Prostate gland (tissue), 2 donors: ENCODE measurements around the gene CCSER2. TPM values are rescaled to one million over a fixed set of nuclear protein-coding genes. Genes with fewer than 3 reads are reported as not detected.

Experiments used
- DNase-seq: peaks from one replicate; pipeline ENCODE4 v3.0.0-alpha.2; 2019; ENCODE audit warnings: low spot score
- H3K27ac ChIP-seq, 2 donors: fragments of 200-600 bp; sonication (generic); 2 replicates each; pipeline ENCODE4 v1.5.1; 2017 to 2019
- H3K27me3 ChIP-seq: fragments of 200-600 bp; sonication (generic); replicated peaks from 2 replicates; pipeline ENCODE4 v1.5.1; 2019; ENCODE audit not compliant: insufficient read depth
- H3K36me3 ChIP-seq, 2 donors: fragments of 200-600 bp; sonication (generic); 1 replicate in 1 of 2; 2 replicates in 1 of 2; pipeline versions ENCODE4 v1.5.1 to v1.8.1; 2017 to 2019
- H3K4me1 ChIP-seq: fragments of 200-600 bp; sonication (generic); replicated peaks from 2 replicates; pipeline ENCODE4 v1.5.1; 2019
- H3K4me3 ChIP-seq, 2 donors: fragments of 200-600 bp; sonication (generic); 2 replicates each; pipeline ENCODE4 v1.5.1; 2017 to 2019
- H3K9me3 ChIP-seq: fragments of 200-600 bp; sonication (generic); 2 replicates; pipeline ENCODE4 v1.5.1; 2017
- CTCF ChIP-seq, 4 experiments: fragments of 200-600 bp in 2 of 4; fragments of 450-650 bp in 2 of 4; sonication (generic) in 2 of 4; IDR thresholded peaks; 1 replicate in 3 of 4; 2 replicates in 1 of 4; pipeline ENCODE4 v1.5.1; 2016 to 2019; ENCODE audit warnings: antibody characterized with exemption in 4 of 4, mild to moderate bottlenecking in 2 of 4, moderate library complexity in 2 of 4
- POLR2A ChIP-seq: fragments of 450-650 bp; IDR thresholded peaks from one replicate; pipeline ENCODE4 v1.6.1; 2016; ENCODE audit warnings: antibody characterized with exemption, mild to moderate bottlenecking
- POLR2AphosphoS5 ChIP-seq: sonication (generic); formaldehyde crosslinking; IDR thresholded peaks from one replicate; pipeline ENCODE4 v1.6.1; 2017; ENCODE audit warnings: antibody characterized with exemption
- WGBS: methylation state at CpG from one replicate; pipeline ENCODE4 v1.1.5; 2018; 5-methylcytosine and 5-hydroxymethylcytosine counted together
- intact Hi-C: fragments of 100-400 bp; cut with DNase I; formaldehyde crosslinking; loops from one replicate; pipeline ENCODE4 v1.14.2; 2022
- total RNA-seq, 2 donors: library from RNA; depleted of rRNA; stranded (reverse); fragments of >200 nt; gene quantifications; one replicate each; pipeline ENCODE4 v1.1.0, GENCODE V29; 2016

The CCSER2 gene
- total RNA-seq, 2 donors from 2014 or later, result 30.4 to 53.6 TPM

- H3K4me1 ChIP-seq, result no peaks in the 10 kb centered on the region
- H3K4me3 ChIP-seq, result no peak overlapping the region
- intact Hi-C loops, result no loop called here
- TF ChIP-seq CTCF (IDR thresholded peaks at IDR 0.05), result no peak
- TF ChIP-seq POLR2A, result no peak
- no peak for TF ChIP-seq POLR2AphosphoS5
- DNase-seq, result no peak
- H3K27me3 ChIP-seq, result no peaks in the 10 kb centered on the region
- H3K9me3 ChIP-seq, result no peaks in the 10 kb centered on the region
- WGBS, result 84% methylated on average over 4 of the region's 4 CpGs
- no peak overlapping the region for H3K27ac ChIP-seq
- no peaks in the 10 kb centered on the region for H3K36me3 ChIP-seq
Observed at GRCh38 chr10:84390364-84390763, 62.0 kb downstream of the CCSER2 start.

- no peaks in the 10 kb centered on the region for H3K9me3 ChIP-seq
- whole genome bisulfite sequencing, result 45% methylated on average over 4 of the region's 4 CpGs
- H3K4me3 ChIP-seq, result no peak overlapping the region
- H3K27ac ChIP-seq, result no peak overlapping the region
- H3K4me1 ChIP-seq, result no peaks in the 10 kb centered on the region
- TF ChIP-seq POLR2AphosphoS5, result no peak
- no peak for TF ChIP-seq POLR2A
- TF ChIP-seq CTCF (IDR thresholded peaks at IDR 0.05), result no peak
- no peak for DNase-seq
- intact Hi-C loops, result no loop called here
- no peaks in the 10 kb centered on the region for H3K36me3 ChIP-seq
- no peaks in the 10 kb centered on the region for H3K27me3 ChIP-seq
Observed at GRCh38 chr10:84391326-84391725, 62.9 kb downstream of the CCSER2 start.

GRCh38 chr10:84392181-84392580, 63.8 kb downstream of the CCSER2 start:
- DNase-seq, result no peak
- WGBS, result 75% methylated on average over 2 of the region's 2 CpGs

GRCh38 chr10:84395581-84395980, 67.2 kb downstream of the CCSER2 start:
- 89% methylated on average over 2 of the region's 2 CpGs for WGBS
- Histone ChIP-seq H3K4me3 (no peak overlapping the region), H3K9me3 (no peaks in the 10 kb centered on the region), H3K27ac (no peak overlapping the region), H3K27me3 (no peaks in the 10 kb centered on the region), H3K4me1 (no peaks in the 10 kb centered on the region), H3K36me3 (no peaks in the 10 kb centered on the region)
- intact Hi-C loops, result no loop called here
- no peak for TF ChIP-seq CTCF (IDR thresholded peaks at IDR 0.05)
- no peak for TF ChIP-seq POLR2AphosphoS5
- DNase-seq, result no peak

More at GRCh38 chr10:84392181-84392580, 63.8 kb downstream of the CCSER2 start:
- Histone ChIP-seq H3K4me3 (no peak overlapping the region), H3K27ac (no peak overlapping the region), H3K9me3 (no peaks in the 10 kb centered on the region), H3K4me1 (no peaks in the 10 kb centered on the region), H3K27me3 (no peaks in the 10 kb centered on the region), H3K36me3 (no peaks in the 10 kb centered on the region)
- intact Hi-C loops, result no loop called here
- no peak for TF ChIP-seq POLR2A
- TF ChIP-seq CTCF (IDR thresholded peaks at IDR 0.05), result no peak
- TF ChIP-seq POLR2AphosphoS5, result no peak

- TF ChIP-seq POLR2A, result no peak
- TF ChIP-seq CTCF (IDR thresholded peaks at IDR 0.05), result no peak
- no peak for TF ChIP-seq POLR2AphosphoS5
- intact Hi-C loops, result no loop called here
- H3K27ac ChIP-seq, result no peak overlapping the region
- no peak overlapping the region for H3K4me3 ChIP-seq
- WGBS, result 42% methylated on average over 2 of the region's 2 CpGs
- DNase-seq, result no peak
- no peaks in the 10 kb centered on the region for H3K4me1 ChIP-seq
- no peaks in the 10 kb centered on the region for H3K9me3 ChIP-seq
- no peaks in the 10 kb centered on the region for H3K36me3 ChIP-seq
- no peaks in the 10 kb centered on the region for H3K27me3 ChIP-seq
Observed at GRCh38 chr10:84397735-84398144, 69.4 kb downstream of the CCSER2 start.
